NCI-H2029 (cell line): Measurements from ENCODE around the gene CABP2.
"Not testable (repeated sequence)": the region's sequence is repeated elsewhere in the genome, so short reads cannot be mapped to it uniquely, and the experiment has no call there.

Experiments
- DNase-seq: peaks from one replicate; lab custom pipeline; 2025; lab: John Stamatoyannopoulos, UW

Gene CABP2

DNA sequence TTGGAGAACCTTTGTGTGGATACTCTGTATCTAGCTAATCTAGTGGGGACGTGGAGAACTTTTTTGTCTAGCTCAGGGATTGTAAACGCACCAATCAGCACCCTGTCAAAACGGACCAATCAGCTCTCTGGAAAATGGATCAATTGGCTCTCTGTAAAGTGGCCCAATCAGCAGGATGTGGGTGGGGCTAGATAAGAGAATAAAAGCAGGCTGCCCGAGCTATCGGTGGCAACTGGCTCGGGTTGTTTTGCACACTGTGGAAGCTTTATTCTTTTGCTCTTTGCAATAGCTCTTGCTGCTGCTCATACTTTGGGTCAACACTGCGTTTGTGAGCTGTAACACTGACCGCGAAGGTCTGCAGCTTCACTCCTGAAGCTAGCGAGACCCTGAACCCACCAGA is 46.6 kb downstream of the CABP2 start:
- DNase-seq, result not testable (repeated sequence)

- no peak for DNase-seq
Measured at GRCh38 chr11:67472882-67473281, 50.4 kb downstream of the CABP2 start.

DNA sequence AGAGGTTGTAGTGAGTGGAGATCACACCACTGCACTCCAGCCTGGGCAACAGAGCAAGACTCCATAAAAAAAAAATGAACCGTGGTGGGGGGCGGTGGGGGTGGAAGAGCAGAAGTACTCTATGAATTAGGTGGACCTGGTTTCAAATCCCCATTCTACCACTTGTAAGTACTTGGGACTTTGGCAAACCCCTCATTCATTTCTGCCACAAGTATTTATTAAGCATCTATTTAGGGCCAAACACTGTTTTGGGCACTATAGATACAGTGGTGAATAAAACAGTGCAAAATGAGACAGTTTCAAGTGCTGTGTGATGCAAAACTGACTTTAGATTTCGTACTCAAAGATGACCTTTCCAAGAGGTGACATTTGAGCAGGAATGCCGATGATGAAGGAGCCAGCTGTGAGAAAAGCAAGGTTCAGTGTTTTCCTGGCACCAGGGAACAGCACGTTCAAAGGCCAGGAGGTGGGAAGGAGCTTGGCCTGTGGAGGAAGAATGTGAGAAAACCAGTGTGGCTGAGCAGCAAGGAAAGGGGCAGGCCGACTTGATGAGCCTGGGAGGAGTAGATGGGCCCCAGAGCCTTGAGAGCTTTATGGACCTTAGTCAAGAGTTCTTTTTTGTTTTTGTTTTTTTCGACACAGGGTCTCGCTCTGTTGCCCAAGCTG is 52.8 kb downstream of the CABP2 start:
- no peak for DNase-seq

GRCh38 chr11:67469508-67469811 is 53.8 kb downstream of the CABP2 start:
- no peak for DNase-seq
